H1 (cell line): ENCODE measurements around the gene SYNRG. TPM values are rescaled to one million over a fixed set of nuclear protein-coding genes. Genes with fewer than 3 reads are reported as not detected.

Source experiments
- GTF2F1 ChIP-seq: IDR thresholded peaks from 2 replicates; pipeline ENCODE4 v1.6.1; 2012; ENCODE audit warnings: low read depth, low read length, improper control_type of control experiment, borderline replicate concordance
- JUN ChIP-seq: IDR thresholded peaks from 2 replicates; pipeline ENCODE4 v1.6.1; 2011; ENCODE audit warnings: low read depth, mild to moderate bottlenecking, improper control_type of control experiment, low read length
- PHF8 ChIP-seq: fragments of 200-600 bp; sonication (generic); conservative IDR thresholded peaks from 2 replicates; pipeline ENCODE4 v1.7.1; 2012; ENCODE audit warnings: low read depth, mild to moderate bottlenecking, inconsistent platforms, low read length, moderate library complexity
- POU5F1 ChIP-seq: IDR thresholded peaks from 2 replicates; pipeline ENCODE4 v1.6.1; 2011; ENCODE audit warnings: low read depth, mild to moderate bottlenecking, low read length, moderate library complexity
- RXRA ChIP-seq: IDR thresholded peaks from 2 replicates; pipeline ENCODE4 v1.6.1; 2011; ENCODE audit warnings: low read depth, mild to moderate bottlenecking, low read length, moderate library complexity; ENCODE audit not compliant: insufficient read depth
- SIN3A ChIP-seq, 2 experiments: IDR thresholded peaks in 1 of 2; conservative IDR thresholded peaks in 1 of 2; 2 replicates each; pipeline ENCODE4 v1.6.1; 2011 to 2012; ENCODE audit warnings: low read length in 2 of 2, improper control_type of control experiment in 1 of 2, low read depth in 1 of 2, mild to moderate bottlenecking in 1 of 2
- SIRT6 ChIP-seq: IDR thresholded peaks from one replicate; pipeline ENCODE4 v1.7.1; 2012; ENCODE audit warnings: low read length, inconsistent platforms
- TCF12 ChIP-seq: IDR thresholded peaks from 2 replicates; pipeline ENCODE4 v1.6.1; 2011; ENCODE audit warnings: low read depth, mild to moderate bottlenecking, low read length
- polyA plus RNA-seq, 7 experiments: library from polyadenylated mRNA; depleted of rRNA in 3 of 7; stranded (reverse) in 5 of 7; unstranded in 2 of 7; fragments of >200 nt in 5 of 7; fragments of 200-250 nt in 2 of 7; gene quantifications; 1 replicate in 5 of 7; 2 replicates in 1 of 7; 4 replicates in 1 of 7; pipeline versions ENCODE4 v1.2.1 to v1.2.3, GENCODE V29; 2011 to 2013; ENCODE audit warnings: missing spikeins in 2 of 7, mixed read lengths in 2 of 7
- total RNA-seq: library from RNA; stranded (reverse); fragmentation: NEBNext Ultra II Directional; extraction: Animal tissue kit (Norgen Biotek cat#: 25700); gene quantifications from 2 replicates; pipeline ENCODE4 v1.2.1, GENCODE V29; 2021
- TF ChIP-seq, protein P1 (sequence below): fragments of 300-600 bp; sonication (generic); IDR thresholded peaks from 2 replicates; pipeline ENCODE4 v1.7.1; 2012; ENCODE audit warnings: low read length, moderate library complexity, mild to moderate bottlenecking, inconsistent platforms; ENCODE audit not compliant: insufficient replicate concordance

Gene SYNRG
- total and polyA plus RNA-seq, 2 of the 8 experiments (the other 6 are each of a cell fraction or from before 2014, with no cell fraction given): 7.7 to 31.7 TPM

DNA sequence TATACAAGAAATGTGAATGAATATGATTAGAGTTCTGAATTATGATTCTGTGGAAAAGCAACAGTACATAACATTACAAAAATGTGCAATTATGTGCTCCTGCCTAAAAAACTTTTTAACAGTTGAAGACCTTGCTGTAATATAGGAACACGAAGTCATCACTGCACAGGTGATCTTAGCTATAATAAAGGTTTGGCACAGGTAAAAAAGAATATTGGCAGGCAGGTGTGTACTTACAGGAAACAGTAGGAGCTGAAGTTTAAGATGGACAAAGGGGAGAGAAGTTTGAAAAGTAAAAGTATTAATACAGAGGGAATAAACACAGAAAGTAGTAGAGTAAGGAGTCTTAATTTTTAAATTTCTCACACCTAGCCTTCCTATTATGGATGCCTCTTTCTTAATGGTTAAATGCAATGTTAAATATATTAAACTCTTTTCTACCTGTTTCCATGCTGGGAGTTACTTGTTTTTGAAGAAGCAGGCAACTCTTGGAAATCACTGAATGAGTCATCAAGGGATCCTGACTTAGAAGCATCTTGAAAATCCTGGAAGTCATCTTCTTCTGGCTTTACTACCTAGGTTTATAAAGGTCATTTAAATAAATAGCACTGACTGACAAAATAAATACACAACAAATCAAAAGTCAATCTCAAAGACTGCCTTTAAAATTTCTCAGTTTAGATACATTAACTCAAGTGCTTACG is 40.7 kb downstream of the SYNRG start (continued):
- TF ChIP-seq, protein P1, sequence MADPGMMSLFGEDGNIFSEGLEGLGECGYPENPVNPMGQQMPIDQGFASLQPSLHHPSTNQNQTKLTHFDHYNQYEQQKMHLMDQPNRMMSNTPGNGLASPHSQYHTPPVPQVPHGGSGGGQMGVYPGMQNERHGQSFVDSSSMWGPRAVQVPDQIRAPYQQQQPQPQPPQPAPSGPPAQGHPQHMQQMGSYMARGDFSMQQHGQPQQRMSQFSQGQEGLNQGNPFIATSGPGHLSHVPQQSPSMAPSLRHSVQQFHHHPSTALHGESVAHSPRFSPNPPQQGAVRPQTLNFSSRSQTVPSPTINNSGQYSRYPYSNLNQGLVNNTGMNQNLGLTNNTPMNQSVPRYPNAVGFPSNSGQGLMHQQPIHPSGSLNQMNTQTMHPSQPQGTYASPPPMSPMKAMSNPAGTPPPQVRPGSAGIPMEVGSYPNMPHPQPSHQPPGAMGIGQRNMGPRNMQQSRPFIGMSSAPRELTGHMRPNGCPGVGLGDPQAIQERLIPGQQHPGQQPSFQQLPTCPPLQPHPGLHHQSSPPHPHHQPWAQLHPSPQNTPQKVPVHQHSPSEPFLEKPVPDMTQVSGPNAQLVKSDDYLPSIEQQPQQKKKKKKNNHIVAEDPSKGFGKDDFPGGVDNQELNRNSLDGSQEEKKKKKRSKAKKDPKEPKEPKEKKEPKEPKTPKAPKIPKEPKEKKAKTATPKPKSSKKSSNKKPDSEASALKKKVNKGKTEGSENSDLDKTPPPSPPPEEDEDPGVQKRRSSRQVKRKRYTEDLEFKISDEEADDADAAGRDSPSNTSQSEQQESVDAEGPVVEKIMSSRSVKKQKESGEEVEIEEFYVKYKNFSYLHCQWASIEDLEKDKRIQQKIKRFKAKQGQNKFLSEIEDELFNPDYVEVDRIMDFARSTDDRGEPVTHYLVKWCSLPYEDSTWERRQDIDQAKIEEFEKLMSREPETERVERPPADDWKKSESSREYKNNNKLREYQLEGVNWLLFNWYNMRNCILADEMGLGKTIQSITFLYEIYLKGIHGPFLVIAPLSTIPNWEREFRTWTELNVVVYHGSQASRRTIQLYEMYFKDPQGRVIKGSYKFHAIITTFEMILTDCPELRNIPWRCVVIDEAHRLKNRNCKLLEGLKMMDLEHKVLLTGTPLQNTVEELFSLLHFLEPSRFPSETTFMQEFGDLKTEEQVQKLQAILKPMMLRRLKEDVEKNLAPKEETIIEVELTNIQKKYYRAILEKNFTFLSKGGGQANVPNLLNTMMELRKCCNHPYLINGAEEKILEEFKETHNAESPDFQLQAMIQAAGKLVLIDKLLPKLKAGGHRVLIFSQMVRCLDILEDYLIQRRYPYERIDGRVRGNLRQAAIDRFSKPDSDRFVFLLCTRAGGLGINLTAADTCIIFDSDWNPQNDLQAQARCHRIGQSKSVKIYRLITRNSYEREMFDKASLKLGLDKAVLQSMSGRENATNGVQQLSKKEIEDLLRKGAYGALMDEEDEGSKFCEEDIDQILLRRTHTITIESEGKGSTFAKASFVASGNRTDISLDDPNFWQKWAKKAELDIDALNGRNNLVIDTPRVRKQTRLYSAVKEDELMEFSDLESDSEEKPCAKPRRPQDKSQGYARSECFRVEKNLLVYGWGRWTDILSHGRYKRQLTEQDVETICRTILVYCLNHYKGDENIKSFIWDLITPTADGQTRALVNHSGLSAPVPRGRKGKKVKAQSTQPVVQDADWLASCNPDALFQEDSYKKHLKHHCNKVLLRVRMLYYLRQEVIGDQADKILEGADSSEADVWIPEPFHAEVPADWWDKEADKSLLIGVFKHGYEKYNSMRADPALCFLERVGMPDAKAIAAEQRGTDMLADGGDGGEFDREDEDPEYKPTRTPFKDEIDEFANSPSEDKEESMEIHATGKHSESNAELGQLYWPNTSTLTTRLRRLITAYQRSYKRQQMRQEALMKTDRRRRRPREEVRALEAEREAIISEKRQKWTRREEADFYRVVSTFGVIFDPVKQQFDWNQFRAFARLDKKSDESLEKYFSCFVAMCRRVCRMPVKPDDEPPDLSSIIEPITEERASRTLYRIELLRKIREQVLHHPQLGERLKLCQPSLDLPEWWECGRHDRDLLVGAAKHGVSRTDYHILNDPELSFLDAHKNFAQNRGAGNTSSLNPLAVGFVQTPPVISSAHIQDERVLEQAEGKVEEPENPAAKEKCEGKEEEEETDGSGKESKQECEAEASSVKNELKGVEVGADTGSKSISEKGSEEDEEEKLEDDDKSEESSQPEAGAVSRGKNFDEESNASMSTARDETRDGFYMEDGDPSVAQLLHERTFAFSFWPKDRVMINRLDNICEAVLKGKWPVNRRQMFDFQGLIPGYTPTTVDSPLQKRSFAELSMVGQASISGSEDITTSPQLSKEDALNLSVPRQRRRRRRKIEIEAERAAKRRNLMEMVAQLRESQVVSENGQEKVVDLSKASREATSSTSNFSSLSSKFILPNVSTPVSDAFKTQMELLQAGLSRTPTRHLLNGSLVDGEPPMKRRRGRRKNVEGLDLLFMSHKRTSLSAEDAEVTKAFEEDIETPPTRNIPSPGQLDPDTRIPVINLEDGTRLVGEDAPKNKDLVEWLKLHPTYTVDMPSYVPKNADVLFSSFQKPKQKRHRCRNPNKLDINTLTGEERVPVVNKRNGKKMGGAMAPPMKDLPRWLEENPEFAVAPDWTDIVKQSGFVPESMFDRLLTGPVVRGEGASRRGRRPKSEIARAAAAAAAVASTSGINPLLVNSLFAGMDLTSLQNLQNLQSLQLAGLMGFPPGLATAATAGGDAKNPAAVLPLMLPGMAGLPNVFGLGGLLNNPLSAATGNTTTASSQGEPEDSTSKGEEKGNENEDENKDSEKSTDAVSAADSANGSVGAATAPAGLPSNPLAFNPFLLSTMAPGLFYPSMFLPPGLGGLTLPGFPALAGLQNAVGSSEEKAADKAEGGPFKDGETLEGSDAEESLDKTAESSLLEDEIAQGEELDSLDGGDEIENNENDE: no peak
- TF ChIP-seq SIN3A (conservative IDR thresholded peaks at IDR 0.05 in 1 of 2, IDR thresholded peaks at IDR 0.05 in 1 of 2; ENCODE audit: low read depth in 1 of 2, low read length in 2 of 2) (no peak), POU5F1 (no peak), GTF2F1 (no peak), SIRT6 (no peak), PHF8 (no peak), TCF12 (no peak), JUN (no peak), RXRA (no peak)
